HG03520 (cell line): Measurements from ENCODE around the gene NPIPB12.
"Not testable (repeated sequence)": the region's sequence is repeated elsewhere in the genome, so short reads cannot be mapped to it uniquely, and the experiment has no call there.

Experiments used
- ATAC-seq: cut with Tn5 transposase; IDR thresholded peaks from one replicate; pipeline ENCODE4 v1.9.1; 2021; ENCODE audit warnings: mild to moderate bottlenecking, moderate library complexity; ENCODE audit not compliant: unreplicated experiment

The NPIPB12 gene

DNA sequence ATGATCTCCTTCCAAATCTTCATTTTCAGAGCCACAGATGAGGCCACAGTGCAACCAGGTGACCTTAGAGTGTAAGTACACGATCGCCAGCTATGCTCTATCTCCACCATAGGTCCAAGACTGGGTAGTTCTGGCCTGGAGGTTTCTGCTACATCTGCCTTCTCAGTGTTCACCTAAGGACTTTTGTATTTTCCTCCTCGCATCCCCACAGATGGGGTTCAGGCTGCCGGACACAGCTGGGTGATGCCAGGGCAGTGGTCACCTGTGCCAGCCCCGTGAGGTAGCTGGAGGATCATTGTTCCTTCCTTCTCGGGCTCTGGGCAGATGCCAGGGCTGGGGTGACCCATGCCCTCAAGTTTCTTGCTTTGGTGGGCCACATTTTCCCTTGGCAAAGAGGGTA, at the start of gene NPIPB12:
Gene NPIPB12, minus strand, starts transcription at position 101 of the 400 bp plus-strand sequence.
- not testable (repeated sequence) for ATAC-seq

DNA sequence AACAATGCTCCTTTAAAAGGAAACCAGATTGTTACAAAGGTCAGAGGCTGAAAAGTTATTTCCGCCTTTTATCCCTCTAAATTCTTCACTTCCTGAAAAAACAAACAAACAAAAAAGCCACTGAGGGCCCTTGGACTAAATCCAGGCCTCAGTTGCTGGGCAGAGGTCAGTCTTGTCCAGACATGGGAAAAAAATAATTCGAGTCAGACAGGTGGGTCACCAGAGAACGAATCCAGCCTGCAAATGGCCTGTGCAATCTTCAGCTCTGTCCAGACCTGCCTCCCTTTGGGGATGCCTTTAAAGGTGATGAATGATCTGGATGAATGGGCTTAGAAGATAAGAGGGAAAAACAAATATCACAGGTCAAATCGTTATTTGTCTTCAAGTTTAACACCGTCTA, 15.3 kb upstream of the NPIPB12 start:
- ATAC-seq = not testable (repeated sequence)

DNA sequence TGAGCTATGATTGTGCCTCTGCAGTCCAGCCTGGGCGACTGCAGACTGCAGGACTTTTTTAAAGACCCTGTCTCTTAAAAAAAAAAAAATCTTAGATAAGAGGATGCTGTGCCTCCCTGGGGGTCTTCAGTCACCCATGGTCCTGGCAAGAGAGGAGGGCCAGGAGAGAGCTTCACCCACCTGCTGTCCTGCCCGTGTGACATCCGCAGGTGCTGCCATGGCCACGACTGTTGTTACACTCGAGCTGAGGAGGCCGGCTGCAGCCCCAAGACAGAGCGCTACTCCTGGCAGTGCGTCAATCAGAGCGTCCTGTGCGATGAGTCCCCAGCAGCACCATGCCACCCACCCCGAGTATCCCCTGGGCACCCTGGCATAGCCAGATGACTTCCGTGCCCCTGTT, 23.9 kb downstream of the NPIPB12 start:
- not testable (repeated sequence) for ATAC-seq

DNA sequence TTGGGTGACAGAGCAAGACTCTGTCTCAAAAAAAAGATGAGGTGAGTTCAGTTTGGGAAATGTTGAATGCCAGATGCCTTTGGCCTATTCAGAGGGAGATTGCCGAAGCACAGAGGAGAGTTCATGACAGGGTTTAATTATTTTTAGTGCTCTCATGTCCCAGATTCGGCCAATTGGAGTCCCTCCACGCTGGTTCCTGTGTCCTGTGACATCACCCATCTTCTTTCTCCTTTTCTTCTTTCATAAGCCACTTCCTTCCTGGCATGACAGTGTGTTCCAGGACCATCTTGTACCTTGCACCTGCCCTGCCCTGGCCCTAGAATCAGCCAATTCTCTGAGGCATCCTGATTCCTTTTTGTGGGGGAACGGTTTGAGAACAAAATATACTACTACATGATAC, 34.1 kb downstream of the NPIPB12 start:
- not testable (repeated sequence) for ATAC-seq

DNA sequence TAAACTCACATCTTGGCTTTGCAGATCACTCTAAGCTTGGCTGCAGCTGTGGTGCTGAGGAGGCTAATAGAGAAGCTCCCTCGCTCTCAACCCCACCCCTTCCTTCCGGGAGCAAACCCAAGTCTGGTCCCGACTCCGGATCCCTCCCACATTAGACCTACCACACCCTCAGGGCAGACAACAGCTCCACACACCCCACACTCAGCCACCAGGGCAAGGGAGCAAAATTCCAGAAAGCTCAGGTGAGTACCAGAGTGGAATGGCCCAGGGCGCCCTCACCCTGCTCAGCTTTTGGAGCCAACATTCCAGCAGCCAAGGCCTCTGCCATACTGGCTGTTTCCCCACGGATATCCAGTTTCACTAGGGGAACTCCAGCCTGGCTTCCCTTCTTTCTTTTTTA, 36.5 kb downstream of the NPIPB12 start:
- ATAC-seq = not testable (repeated sequence)

DNA sequence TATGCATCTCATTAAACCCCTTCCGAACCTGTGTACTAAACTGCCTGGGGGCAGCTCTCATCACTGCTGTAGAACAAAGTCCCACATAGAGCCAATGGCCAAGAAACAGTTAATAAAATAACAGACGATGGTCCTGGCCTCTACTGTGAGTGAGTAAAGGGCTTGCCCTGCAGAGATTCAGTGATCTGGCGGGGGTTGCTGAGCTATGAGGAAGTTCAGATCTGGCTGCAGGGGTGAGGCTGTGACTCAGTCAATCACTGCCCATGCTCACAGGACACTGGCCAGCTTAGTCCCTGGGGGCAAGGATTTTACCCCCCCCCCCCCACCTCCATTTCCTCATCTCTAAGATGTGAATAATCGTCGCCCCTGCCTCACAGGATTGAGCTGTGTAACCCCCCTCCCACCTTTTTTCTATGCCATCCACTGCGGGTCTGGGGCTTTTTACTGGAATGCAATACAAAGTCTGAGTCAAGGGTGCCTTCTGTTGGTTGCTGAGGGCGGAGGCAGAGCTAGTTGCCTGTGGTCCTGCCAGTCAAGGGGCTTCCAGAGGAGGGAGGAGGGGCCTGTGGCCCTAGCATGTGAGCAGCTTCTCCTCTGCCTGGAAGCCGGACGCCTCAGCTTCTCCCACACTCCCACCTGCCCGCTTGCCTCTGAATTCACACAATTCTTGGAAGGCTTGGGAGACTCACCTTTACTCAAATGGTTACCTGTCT, 38.4 kb downstream of the NPIPB12 start:
- not testable (repeated sequence) for ATAC-seq

DNA sequence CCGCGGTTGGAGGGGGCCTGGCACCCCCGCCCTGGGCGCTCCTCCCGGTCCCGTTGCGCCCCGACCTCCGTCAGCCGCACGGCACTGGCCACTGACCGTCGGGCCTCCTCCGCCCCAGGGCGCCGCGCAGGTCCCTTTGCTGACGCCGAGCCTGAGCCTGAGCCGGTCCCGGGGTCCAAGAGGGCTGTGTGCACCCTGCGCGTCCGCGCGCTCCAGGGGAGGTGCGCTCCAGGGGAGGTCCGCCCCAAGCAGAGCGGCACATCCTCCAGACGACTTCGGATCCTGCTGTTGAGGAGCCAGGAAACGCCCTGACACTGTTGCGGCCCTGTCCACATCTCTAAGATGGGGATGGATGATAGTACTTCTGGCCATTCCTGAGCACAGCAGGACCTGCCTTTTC, 39.3 kb downstream of the NPIPB12 start:
- not testable (repeated sequence) for ATAC-seq

DNA sequence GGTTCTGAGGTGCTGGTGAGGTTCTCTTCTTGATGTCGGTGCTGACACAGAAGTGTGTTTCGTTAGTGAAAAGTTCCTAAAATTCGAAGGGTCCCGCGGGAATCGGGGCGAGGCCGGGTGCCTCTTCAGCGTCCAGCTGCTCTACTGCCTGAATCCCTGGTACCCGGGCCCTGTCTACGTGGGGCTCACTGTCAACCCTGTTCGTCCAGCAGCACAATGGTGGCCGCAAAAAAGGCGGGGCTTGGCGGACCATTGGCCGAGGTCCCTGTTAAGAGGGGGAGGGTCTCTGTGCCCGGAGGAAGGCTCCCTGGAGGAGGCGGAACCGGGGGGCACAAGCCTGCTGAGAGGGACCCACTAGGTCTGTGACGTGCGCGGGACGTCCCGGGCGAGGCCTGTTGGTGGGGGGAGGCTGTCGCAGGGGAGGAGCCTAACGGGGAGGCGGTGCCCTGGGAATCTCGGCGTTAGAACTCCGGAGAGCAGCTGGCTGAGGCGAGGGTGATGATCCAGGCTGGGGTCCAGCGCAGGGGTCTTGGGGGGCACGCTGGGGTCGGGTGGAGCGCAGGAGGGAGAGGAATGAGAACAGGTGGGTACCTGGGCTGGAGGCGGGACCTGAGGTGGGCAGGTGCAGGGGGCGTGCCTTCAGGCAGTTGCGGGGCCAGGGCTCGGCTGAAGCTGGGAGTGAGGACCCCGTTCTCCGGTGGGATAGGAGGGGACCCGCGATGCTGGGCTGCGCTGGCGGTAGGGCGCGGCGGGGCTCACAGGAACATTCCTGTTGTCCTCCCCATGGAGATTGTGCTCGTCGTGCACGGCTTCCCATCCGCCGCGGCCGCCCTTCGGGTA, 40.0 kb downstream of the NPIPB12 start:
- ATAC-seq = not testable (repeated sequence)

DNA sequence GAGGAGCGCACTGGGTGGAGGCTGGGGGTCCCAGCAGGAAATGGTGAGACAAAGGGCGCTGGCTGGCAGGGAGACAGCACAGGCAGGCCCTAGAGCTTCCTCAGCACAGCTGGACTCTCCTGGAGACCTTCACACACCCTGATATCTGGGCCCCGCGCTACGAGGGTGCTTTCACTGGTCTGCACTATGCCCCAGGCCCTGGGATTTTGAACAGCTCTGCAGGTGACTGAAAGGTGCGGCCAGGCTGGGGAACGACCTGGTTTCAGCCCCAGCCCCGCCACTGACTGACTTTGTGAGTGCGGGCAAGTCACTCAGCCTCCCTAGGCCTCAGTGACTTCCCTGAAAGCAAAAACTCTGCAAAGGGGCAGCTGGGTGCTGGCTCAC, 45.6 kb downstream of the NPIPB12 start:
- not testable (repeated sequence) for ATAC-seq

DNA sequence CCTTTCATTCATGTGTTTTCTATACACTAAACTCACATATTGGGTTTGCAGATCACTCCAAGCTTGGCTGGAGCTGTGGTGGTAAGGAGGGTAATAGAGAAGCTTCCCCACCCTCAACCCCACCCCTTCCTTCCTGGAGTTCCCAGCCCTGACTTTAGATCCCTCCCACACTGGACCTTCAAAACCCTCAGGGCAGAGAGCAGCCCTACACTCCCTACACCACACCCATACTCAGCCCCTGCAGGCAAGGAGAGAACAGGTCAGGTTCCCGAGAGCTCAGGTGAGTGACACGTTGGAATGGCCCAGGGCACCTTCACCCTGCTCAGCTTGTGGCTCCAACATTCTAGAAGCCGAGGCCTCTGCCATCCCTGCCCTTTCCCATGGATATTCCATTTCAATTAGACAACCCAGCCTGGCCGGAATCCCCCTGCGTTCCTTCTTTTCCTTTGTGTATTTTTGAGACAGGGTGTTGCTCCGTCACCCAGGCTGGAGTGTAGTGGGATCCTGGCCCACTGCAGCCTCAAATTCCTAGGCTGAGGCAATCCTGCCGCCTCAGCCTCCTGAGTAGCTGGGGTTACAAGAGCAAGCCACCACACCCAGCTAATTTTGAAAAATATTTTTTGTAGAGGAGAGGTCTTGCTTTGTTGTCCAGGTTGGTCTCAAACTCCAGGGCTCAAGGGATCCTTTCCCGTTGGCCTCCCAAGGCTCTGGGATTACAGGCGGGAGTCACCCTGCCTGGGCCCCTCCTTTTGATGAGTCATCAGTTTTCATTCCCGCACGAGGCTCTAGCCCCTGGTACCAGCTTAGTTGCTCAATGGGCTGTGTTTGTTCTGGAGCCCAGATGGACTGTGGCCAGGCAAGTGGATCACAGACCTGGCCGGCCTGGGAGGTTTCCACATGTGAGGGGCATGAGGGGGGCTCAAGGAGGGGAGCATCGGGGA, 46.2 kb downstream of the NPIPB12 start, which contains the start of gene SULT1A4:
Gene SULT1A4, plus strand, starts transcription at position 208 of the 941 bp plus-strand sequence. CDS start 1,473 bp downstream, outside the sequence.
- ATAC-seq = not testable (repeated sequence)

DNA sequence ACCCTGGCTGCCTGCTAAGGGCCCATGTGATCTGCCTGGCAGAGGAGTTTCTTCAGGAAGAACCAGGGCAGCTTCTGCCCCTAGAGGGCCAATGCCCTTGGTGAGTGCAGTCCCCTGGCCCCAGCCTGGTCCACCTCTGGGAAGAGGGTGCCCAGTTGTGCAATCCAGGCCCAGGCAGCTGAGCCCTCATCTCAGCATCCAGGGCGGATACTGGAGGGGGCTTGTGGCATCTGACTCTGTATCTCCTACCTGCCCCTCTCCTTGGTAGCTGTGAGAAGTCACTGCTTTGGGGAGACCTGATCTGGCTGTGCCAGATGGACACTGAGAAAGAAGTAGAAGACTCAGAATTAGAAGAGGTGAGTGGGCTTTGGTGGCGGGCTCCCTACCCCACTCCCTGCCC, 48.5 kb downstream of the NPIPB12 start:
- not testable (repeated sequence) for ATAC-seq

DNA sequence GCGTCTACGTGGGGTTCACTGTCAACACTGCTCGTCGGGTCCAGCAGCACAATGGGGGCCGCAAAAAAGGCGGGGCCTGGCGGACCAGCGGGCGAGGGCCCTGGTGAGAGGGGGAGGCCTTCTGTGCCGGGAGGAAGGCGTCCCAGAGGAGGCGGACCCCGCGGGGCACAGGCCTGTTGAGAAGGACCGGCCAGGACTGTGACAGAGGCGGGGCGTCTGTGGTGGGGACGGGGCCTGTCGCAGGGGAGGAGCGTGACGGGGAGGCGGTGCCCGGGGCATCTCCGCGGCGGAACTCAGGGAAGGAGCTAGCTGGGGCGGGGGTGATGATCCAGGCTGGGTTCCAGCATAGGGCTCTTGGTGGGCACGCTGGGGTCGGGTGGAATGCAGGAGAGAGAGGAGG, 51.4 kb downstream of the NPIPB12 start:
- ATAC-seq = peak; percentile 42

DNA sequence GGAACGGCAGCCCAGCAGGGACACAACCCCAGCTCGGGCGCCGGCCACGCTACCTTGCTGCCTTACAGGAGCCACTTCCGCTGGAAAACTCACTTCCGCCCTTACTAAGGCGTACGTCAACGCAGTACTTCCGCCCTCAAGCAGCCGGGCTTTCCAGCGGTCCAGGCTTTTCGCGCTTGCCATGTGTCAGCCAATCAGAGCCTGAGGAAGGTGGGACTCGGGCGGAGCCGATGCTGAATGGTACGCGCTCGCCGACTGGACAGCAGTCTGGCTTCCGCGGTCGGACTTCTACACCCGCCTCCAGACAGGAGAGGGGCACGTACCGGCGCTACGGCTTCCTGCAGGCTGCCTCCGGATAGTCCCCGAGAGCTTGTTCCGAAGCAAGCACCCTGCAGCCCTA, 51.9 kb downstream of the NPIPB12 start, which contains the start of the genes BOLA2 and SLX1B:
Gene BOLA2, minus strand, starts transcription at position 83 of the 400 bp plus-strand sequence. CDS start 98 bp downstream, outside the sequence.
Gene SLX1B, plus strand, starts transcription at position 265 of the 400 bp plus-strand sequence.
- peak; percentile 82 for ATAC-seq

DNA sequence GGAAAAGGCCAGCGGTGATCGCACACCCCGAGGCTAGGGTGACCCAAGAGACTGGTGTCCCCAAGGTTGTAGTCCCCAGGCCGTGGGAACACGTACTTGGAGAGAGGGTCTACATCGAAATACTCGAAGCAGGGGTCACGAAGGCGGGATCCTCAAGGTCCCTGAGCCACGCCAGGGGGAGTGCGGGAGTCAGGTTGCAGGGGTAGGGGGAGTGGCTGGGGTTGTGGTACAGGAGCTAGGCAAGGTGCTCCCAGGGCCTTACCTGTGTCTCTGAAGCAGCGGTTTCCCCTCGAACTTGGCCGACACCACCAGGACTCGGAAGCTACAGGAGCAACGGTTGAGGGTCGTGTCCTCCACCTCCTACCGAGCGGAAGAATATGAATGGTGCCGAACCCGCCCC, 52.5 kb downstream of the NPIPB12 start:
- ATAC-seq = peak; percentile 9
